GM12801 (cell line): Measurements from ENCODE around the gene ABHD16A.

ENCODE experiments used
- CTCF ChIP-seq: IDR thresholded peaks from one replicate; pipeline ENCODE4 v1.5.1; 2011; ENCODE audit warnings: control low read depth; ENCODE audit not compliant: insufficient read length; ENCODE audit errors: extremely low read depth

Gene ABHD16A

GRCh38 chr6:31728767-31729514 is 25.8 kb upstream of the ABHD16A start, which contains the start of gene DDAH2:
Gene DDAH2, minus strand, starts transcription at chr6:31729299. Its CDS starts 138 bp downstream, at chr6:31729161.
- no peak for TF ChIP-seq CTCF

- TF ChIP-seq CTCF, result no peak
Measured at GRCh38 chr6:31727717-31728671, 24.9 kb upstream of the ABHD16A start.

GRCh38 chr6:31727034-31727716 is 24.1 kb upstream of the ABHD16A start:
- TF ChIP-seq CTCF, result no peak

DNA sequence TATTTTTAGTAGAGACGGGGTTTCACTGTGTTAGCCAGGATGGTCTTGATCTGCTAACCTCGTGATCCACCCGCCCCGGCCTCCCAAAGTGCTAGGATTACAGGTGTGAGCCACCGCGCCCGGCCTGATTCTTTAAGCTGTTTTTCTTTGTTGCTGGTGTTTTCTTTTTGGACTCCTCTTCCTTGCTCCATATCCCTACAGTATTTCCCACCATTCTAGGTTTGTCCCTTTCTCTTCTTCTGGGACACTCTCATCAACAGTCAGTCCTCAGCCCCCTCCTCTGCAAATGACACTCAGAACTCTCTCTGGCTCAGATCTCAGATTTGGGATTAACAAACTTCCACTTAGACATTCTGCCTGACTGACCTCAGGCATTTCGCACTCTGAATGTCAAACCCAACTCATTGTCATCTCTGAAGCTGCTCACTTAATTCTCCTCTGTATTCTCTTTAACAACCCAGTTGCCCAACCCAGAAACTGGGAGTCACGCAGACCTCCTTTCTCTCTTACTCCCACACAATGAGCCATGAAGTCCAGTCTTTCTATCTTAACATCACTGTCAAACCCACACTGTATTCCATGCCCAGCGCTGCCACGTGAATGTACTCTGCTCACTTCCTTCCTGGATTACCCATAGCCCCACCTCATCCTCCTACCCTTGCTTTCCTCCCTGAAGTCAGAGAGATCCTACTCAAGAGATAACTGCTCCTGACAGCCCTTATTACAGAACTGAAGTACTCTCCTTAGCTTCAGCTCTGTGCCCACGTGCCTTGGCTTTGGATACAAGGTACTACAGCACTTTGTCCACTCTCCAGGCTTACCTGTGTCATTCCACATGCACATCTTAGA is 22.6 kb upstream of the ABHD16A start:
- no peak for TF ChIP-seq CTCF

DNA sequence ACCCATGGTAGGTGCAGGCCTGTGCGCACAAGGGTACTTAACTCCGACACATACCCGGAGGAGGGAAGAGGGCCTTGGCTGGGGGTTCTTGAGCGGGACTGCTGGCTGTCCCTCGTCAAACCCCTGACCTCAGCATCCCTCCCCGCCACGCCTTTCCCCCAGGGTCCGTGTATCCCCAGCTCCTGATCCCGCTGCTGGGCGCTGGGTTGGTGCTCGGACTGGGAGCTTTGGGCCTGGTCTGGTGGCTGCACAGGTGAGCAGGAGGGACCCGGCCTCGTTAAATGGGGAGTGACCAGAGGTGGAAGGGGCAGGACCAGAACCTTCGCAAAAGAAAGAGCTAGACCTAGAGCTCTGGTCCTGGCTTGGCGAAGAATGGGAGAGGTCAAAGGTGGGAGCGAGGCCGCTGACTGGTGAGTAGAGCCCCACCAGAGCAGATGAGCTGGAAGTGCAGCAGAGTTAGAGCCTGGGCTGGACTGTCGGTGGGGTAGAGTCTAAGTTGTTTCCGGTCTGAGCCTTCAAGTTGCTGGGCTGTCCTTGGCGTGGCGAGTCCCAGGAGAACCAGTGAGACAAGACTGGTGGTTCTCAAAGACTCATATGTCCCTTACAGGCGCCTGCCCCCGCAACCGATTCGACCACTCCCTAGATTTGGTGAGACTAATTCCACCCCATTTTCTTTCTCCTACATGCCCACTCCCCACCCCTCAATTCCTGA is 21.0 kb upstream of the ABHD16A start:
- no peak for TF ChIP-seq CTCF

DNA sequence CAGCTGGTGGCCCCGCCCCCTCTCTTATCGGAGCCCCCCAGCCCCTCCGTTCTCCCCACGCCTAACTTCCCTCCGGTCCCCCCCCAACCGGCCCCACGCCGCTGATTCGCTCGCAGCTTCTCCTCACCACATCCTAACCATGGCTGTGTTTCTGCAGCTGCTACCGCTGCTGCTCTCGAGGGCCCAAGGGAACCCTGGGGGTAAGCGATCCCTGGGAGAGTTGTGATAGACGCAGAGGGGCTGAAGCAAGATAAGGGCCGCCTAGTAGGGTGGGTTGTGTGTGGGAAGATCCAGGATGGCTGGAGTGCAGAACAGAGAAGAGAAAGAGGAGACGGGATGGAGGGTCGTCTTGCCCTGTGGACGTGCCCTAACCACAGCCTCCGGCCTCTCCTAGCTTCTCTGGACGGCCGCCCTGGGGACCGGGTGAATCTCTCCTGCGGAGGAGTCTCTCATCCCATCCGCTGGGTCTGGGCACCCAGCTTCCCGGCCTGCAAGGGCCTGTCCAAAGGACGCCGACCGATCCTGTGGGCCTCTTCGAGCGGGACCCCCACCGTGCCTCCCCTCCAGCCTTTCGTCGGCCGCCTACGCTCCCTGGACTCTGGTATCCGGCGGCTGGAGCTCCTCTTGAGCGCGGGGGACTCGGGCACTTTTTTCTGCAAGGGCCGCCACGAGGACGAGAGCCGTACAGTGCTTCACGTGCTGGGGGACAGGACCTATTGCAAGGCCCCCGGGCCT is 20.3 kb upstream of the ABHD16A start, which contains the start of gene MPIG6B:
TSS of gene MPIG6B (plus strand) at position 129 of the 735 bp plus-strand sequence. CDS start at position 140, 11 bp downstream.
- TF ChIP-seq CTCF, result no peak
